HTERT RPE-1 (cell line): ENCODE data around the gene SHTN1.

ENCODE experiments used
- in situ Hi-C: fragments of 300-500 bp; cut with MboI; formaldehyde crosslinking; loops from 4 replicates; pipeline ENCODE4 v1.14.3; 2020; ENCODE audit warnings: low sequenced_read_pairs

The SHTN1 gene

DNA sequence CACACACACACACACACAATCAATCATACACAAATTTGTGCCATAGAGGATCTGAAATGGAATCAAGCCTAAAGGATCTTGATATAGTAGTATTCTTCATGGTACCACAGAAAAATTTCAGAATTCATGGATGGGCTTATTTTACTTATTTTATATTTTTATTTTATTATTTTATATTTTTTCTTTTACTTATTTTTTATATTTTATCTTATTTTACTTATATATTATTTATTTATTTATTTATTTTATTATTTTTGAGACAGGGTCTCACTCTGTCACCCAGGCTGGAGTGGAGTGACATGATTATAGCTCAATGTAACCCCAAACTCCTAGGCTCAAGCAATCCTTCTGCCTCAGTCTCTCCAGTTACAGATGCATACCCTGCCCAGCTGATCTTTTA, 16.7 kb downstream of the SHTN1 start:
- in situ Hi-C loops: no loop called here

DNA sequence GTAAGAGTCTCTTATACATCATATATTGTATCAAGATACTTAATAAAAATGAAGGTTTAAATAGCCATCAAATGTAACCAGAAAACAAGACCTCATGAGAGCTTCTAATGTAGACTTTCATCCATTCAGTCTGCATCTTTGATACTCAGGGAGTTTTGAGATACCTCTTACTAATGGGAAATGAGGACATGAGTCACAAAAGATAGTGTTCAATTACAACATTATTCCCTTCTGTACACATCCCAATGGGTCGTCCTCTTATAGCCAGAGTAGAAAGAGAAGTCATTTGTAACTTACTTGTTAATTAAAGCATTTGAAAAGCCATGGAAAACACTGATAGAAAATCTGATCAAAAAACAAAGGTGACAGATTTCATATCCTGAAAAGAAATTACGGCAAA, 19.4 kb downstream of the SHTN1 start:
- in situ Hi-C loops: no loop called here

DNA sequence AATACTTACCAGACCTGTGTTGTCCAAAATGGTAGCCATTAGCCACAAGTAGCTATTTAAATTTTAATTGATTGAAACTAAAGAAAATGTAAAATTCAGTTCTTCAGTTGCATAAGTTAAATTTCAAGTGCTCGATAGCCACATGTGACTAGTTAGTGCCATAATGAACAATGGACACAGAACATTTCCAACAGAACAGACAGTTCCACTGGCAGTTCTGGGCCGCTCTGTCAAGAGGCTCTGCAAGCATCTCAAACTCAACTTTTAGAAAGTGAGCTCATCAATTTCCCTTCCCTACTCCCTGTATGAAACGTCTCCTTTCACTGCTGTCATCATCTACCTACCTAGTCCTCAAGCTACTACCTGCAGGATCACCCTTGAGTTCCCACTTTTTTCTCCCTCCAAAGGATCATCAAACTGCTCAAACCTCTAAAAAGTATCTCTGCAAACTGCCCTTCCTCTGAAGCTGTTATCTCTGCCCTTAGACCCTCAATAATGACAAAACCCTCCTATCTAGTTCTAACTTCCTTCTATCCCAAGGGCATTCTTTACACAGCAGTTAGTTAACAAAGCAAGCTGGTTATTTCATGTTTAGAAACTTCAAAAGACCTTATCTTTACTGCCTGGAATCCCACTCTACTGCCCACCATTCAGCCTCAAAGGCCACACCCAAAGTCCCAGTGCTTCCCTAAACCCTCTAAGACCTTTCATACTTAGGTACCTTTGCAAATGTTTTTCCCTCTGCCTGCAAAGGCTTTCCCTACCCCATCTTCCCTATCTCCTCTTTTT, 20.6 kb downstream of the SHTN1 start:
- in situ Hi-C loops: no loop called here

DNA sequence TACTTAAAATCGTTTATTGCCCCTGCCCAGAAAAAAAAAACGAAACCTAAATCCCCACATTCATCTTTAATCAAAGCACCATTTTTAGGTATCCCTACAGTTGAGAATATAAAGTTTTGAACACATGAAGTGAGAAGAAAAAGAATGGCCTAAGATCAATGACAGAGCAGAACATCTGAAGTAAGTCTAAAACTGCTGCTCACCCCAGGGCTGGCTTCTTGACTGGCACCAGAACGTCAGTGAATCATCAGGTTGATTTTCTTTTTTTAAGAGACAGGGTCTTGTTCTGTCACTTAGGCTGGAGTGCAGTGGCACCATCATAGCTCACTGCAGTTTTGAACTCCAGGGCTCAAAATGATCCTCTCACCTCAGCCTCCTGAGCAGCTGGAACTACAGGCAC, 24.9 kb downstream of the SHTN1 start:
- in situ Hi-C loops: no loop called here

DNA sequence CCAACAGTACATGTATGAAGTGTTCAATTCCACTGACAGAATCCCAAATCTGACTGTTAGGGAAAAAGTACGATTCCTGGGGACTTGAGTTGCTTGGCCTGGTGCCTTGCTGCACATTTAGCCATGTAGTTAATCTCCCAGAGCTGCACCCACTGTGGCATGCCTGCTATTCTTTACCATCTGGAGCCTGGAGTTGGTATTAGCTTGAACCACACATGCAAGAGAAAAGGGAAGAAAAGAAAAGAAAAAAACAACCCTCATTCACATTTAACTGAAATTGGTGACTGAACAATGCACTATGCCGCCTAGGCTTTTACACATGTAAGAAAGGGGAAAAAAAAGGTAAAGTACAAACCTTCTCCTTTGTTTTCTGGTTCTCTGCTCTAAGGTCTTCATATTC, 26.1 kb downstream of the SHTN1 start:
- in situ Hi-C loops: no loop called here

DNA sequence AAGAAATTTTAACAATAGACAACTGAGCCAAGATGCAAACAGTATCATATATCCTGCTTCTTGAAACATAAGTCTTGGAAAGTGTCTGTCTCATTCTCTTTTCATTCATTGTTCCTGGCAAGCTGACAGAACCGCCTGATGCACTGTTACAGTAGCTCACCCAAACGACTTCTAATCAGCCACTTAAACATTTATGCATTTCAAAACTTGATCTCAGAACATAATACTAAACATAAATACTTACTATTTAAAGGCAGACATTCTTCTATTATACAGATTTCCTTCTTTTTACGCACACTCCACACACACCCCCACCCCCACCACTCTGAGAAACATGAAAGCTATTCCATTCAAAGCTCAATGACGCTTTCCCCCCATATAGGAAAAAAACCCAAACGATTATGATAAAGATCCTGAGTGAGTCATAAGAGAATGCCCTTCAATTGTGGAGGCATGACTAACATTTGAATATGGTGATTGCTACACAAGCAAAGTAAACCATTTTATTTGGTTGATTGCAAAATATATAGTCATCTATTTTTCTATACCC, 30.5 kb downstream of the SHTN1 start:
- in situ Hi-C loops: no loop called here

DNA sequence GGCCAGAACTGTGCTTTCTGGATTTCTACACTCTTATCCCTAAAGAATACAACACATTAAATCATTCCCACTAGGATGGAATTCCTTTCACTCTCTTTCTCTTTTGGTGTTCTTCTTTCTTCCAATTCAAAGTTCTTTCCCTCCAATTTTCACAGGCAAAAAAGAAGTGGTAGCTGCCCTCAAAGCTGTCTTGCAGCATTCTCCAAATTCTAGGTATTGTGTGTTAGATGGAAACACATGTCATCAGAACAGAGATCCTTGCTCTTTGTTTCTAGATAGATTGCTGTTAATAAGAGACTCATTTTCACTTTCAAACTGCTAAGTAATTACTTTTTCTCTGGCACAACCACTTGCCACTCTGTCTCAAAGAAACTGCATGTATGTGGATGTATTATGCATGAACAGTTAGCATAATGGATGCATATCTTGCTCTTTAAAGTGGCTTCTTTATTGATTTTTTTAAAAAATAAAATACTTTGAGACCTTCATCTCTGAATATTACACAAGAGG, 31.0 kb downstream of the SHTN1 start:
- in situ Hi-C loops: no loop called here

DNA sequence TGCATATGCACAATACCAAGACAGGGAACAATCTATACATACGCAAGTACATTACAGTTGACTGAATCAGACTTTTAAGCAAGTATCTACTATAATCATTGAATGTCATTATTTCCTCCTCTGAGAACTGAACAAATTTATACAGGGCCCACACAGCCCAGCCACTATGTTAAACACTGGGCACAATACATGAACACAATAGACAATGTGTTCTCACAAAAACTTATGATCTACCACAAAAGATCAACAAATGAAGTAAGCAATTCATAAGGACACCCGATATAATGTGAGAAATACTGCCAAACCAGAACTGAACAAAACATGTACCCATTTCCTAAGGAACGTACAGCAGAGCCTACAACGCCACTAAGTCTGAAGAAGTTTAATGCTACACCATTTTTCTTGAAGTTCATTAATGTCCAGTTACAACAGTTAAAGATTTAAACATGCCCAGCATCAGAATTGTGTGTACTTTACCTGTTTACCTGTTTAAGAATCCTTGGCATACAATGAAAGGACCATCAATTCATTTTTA, 31.5 kb downstream of the SHTN1 start:
- in situ Hi-C loops: no loop called here

DNA sequence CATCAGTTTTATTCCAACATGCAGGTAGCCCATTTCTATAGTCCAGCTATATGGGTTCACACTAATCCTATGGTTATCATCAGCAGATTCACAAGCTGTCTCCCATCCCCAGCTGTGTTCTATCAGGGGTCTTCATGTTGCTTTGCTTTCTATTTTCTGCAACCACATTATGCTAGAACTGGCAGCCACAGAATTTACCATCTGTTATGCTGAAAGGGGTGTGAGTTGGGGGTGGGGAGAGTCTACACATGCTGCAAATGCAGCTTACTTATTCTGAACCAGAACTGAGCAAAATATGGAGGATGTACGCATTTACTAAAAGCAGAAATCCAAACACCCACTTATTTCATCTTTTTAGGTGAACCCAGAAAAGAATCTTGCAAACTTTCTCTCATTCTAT, 32.9 kb downstream of the SHTN1 start:
- in situ Hi-C loops: no loop called here

DNA sequence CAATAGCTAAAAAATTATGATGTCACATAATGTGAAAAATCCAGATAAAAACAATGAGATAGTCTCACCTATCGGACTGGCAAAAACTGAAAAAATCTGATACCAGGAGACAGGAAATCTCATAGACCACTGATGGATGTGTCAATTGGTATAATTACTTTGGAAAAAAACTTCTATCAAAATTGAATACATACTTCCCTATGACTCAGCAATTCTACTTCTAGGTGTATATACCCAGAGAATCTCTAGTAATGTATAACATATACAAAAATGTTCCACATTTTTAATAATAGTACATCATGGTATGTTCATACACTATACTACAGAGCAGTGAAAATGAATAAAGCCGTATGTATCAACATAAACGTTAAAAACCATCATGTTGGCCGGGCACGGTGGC, 34.9 kb downstream of the SHTN1 start:
- in situ Hi-C loops: no loop called here

DNA sequence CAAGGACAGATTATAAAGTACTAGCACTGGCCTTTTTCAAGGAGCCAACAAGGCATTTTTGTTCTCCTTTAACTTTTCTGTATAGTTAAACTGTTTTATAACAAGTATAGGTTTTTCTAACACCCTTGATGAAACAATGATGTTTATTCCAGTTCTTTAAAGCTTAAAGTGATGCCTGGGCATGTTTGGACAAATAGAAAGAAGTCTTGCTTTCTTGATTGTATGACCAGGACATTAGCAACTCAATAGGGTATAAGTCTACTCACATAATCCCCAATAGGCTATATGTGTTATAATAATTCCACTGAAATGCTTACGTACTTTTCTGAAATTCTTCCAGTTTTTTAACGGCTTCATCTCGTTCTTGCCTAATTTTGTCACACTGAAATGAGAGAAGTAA, 36.7 kb downstream of the SHTN1 start:
- in situ Hi-C loops: no loop called here

DNA sequence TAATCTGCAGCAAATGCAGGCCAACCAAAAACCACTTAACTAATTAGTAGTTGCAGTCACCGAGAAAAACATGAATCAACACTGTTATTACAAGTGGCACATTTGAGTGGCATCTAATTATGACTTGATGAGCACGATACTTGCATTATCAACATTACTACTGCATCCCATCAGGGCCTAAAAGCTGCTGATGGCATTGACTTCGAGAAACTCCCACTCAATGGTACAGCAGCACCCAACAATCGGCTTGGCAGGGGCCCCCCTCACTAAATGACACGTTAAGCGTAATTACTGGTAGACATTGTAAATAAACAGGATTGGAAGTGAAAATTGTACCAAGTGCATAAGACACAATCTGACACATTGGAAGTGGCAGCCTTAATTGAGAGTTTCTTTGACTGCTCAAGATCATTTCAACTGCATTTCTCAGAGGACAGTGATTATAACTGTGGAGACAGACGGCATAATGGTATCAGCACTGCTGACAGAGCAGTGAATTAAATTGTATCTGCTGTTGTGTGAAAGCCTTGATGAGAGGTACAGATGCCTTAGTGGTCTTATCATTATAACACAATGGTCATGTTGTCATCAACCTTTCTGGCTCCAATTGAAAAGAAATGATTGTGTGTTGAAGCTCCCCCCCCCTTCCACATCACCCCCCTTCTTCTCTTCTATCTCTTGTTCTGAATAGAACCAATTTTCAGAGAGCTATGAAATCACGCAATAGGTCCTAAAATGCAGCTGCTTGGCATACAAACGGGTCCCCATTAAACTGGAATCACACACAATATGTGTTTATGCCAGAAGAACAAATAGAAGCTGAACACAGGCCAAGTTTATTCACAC, 43.4 kb downstream of the SHTN1 start:
- in situ Hi-C loops: no loop called here

DNA sequence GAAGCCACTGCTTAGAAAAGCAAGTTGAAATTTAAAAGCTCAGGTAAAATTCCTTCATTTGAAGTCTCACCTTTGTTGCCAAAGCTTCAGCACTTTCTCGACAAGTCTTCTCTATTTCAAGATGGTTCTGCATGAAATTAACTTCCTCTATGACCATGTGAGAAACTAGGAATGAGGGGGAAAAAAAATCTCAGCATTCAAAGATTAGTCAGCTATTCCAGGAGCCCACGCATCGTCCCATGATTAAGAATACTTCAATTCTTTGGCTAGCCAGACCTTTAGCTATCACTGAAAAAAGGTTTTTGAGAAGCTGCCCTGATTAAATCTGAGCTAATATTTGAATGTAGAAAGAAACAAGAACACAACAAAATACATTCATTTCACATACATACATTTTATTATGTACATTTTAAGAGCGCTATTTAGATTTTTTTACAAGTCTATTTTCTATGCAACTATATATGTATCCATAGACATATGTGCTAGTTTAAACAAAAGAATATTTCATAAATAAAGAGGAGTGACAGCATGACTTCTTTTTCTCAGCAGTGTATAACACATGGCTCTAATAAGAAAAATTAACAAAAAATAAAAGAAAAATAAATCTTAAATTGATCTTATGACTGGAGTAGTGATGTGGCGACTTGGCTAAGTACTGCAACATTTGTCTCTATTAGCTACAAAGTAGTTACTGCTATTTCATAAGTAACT, 44.8 kb downstream of the SHTN1 start:
- in situ Hi-C loops: no loop called here

DNA sequence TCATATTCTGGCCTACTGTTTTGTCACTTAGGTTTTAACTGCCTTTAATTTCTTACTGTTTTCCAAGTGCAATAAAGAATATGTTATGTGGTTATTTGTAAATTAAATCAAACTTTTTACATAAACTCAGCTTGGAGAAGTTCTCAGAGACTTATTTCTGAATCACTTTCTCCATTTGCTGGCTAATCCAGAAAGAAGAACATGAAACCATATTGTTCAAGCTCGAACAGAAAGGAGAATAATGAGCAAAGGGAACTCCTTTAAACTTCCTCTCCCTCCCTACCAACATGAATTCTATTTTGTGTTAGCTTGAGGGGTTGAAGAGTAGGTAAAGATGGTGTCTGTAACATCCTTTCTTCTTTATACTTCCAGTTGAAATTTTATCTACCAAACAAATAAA, 52.3 kb downstream of the SHTN1 start:
- in situ Hi-C loops: no loop called here

DNA sequence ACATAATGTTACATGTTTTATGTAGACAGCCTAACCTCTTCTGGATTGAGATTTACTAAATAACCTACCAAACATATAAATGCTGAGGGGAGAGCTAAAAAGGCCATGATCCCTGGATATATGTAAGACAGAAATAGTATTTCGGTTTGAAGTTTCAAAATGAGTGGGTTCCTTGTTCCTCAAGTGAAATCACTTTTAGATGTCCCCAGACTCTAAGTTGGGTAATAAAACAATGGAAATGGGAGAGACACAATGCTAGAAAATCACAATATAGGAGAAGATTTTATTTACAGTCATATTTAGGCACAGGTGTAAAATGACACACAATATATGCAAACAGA, 56.5 kb downstream of the SHTN1 start:
- in situ Hi-C loops: no loop called here

DNA sequence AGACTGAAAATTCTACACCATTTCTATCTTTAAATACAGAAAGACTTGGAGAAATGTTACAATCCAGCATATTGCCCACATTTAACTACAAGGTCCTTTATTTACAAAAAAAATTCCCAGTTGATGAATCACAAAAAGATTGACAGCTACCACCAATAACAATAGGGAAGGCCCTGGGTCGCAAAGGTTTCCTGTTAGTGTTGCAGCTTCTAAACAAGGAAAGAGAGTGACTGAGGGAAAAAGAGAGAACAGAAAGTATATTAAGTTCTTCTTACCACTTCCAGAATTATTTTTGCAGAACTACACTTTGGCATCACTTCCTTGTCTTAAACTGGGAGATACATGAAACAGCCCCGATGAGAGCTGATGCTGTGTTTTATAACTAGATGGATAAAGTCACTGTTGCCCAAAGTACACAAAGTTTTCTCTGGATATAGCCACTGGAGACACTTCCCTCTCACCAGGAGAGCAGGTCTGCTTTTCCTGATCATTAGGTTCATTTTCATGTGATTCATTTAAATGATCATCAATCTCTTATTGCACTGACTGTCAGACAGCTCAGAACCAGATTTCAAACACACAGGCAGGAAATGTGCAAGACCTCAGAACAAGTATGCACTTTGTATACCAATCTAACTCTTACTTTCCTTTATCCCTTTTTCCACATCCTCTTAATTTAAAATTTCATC, 57.0 kb downstream of the SHTN1 start:
- in situ Hi-C loops: no loop called here

DNA sequence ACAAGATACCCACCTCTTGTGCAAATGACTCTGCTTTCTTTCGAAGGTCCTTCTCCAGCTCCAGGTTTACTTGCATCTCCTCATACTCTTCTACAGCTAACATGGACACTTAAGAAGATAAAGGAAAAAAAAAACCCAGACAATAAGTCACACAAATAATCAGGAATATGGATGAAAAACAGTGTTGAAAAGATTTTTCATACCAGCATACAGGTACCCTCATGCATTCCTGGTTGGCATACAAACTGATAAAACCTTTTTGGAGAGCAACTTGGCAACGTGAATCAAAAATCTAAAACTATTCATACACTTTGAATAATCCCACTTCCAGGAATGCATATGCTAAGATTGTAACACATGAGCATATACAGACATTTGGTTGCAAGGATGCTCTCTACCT, 60.1 kb downstream of the SHTN1 start:
- in situ Hi-C loops: no loop called here

DNA sequence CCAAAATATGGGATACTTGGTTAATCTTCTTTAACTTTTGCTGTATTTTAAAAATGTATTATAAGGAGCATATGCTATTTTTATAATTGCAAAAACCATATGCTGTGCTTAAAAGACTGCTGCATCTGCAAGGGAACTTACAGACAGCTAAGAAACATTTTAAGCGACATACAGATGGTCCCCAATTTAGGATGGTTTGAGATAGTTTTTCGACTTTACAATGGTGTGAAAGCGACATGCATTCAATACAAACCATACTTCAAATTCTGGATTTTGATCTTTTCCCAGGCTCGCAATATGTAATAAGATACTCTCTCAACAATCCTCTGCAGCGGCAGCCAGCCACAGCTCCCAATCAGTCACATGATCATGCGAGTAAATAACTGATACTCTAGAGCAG, 73.2 kb downstream of the SHTN1 start:
- in situ Hi-C loops: no loop called here

DNA sequence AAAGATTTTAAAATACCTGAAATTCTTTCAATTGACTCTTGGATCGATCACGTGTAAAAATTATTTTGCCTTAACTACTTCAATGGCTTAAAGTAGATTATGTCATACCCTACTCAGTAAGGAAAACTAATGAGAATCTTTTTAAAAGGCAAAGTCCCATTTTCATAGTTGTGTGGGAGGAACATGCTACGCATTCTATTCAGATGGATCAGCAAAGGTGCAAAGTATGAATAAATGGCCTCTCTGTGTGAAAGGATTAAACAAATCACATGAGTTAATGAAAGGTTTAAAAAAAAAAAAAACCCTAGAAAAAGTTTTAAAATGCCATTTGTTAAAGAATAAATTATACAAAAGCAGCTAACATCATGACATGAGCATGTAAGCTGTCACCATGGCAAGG, 78.6 kb downstream of the SHTN1 start:
- in situ Hi-C loops: no loop called here

DNA sequence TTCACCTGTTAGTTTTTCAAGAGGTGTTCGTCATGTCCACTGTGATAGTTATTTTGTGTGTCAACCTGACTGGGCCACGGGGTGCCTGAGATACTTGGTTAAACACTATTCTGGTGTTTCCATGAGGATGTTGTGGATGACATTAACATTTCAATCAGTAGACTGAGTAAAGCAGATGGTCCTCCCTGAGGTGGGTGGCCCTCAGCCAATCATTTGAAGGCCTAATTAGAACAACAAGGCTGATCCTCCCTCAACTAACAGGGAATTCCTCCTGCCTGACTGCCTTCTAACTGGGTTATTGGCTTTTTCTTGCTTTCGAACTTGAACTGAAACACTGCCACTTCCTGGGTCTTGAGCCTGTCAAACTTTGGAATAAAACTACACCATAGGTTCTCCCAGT, 79.9 kb downstream of the SHTN1 start:
- in situ Hi-C loops: no loop called here

DNA sequence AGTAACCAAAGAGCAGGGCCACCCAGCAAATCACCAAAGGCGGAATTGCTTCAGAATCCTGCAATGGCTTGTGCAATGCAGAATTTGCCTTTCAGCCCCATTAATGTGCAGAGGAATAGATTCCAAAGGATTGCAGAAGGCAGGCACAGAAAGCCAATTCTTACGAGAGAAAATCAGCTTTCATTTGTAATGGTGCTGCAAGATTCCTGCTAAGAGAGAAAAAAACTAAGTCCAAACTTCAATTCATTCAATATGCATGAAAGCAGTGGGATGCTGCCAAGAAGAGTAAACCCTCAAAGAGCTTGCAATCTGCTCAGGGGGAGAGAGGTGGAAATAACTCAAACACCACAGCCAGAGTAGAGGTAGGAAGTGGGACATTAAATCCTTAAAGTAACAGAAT, 85.3 kb downstream of the SHTN1 start:
- in situ Hi-C loops: no loop called here
